HG03457 (cell line): ENCODE results near the gene EPS15.
"Not testable (repeated sequence)": the region's sequence is repeated elsewhere in the genome, so short reads cannot be mapped to it uniquely, and the experiment has no call there.

Experiments
- ATAC-seq: cut with Tn5 transposase; IDR thresholded peaks from one replicate; pipeline ENCODE4 v1.9.1; 2021; ENCODE audit warnings: moderate number of reproducible peaks; ENCODE audit not compliant: unreplicated experiment

The EPS15 gene

DNA sequence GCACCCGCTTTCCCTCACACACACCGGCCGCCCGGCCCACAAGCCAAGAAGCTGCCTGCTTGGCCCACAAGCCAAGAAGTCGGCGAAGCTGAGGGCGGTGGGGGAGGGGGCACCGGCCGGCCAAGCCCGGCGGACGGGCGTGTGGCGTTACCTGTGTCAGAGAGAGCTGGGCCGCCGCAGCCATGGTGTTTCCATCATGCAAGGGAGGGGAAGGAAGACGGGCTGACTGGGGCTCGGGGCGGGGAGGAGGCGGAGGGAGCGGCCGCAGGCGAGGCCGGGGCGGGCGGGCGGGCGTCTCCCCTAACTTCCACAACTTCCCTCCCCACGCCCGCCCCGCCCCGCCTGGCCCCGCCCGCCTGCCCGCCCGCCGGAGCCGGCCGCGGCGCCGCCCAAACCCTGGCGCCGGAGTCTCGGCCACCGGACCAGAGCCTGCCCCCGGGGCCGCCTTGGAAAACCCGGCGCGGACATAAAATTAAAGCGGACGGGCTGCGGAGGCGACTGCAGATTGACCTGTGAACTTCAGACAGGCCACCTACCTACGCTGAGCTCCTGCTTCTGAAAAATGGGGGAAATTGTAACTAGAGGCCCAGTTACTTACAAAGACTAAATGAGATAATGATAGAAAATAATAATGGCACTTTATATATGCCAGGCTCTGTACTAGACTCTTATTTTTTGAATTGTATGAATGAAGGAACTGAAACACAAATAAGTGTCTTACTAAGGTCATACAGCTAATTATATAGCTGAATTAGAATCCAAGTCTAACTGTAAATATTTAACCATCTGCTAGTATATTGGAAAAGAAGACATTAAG lies at the start of gene EPS15:
TSS of gene EPS15 (minus strand) at position 219 of the 817 bp plus-strand sequence. CDS start at position 184, 35 bp downstream.
- ATAC-seq: peak; percentile 45

DNA sequence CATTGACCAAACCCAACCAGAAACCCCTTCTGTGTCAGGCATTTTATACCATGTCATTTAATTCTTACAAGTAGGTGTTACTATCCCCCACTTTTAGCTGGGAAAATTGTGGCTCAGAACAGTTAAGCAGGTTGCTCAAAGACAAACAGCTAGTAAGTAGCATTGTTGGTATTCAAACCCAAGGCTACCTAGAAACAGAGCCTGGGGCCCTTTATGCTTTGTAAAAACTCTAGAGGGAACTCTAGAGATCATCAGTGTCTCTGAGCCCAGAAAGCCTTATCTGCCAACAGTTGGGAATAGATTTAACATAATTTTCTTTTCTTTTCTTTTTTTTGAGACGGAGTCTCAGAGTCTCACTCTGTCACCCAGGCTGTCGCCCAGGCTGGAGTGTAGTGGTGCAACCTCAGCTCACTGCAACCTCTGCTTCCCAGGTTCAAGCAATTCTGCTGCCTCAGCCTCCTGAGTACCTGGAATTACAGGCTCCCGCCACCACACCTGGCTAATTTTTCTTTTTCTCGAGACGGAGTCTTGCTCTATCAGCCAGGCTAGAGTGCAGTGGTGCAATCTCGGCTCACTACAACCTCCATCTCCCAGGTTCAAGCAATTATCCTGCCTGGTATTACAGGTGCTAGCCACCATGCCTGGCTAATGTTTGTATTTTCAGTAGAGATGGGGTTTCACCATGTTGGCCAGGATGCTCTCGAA lies 49.3 kb upstream of the EPS15 start:
- ATAC-seq: no peak

GRCh38 chr1:51567653-51568052 lies 48.6 kb upstream of the EPS15 start:
- no peak for ATAC-seq

- ATAC-seq: no peak
These were observed 47.2 kb upstream of the EPS15 start for GRCh38 chr1:51566260-51566659.

GRCh38 chr1:51565009-51565408 lies 45.9 kb upstream of the EPS15 start:
- ATAC-seq: no peak

DNA sequence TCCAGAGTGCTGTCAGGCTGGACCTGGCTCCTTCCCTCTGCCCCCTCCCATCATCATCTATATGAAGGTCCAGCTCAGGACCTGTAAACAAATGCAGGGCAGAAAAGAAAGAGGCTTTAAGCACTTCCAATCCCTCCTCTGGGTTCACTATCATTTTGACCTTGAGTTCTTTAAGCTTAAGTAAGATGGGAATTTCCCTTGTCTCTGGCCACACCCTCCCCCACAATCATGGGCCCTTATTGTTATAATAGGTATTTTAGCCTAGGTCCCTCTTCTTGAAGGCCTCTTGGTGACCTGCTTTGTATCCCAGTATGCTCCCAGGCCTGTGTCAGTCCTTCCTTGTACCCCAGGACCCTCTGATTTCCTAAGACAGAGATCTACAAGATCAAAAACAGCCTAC lies 45.1 kb upstream of the EPS15 start:
- no peak for ATAC-seq

DNA sequence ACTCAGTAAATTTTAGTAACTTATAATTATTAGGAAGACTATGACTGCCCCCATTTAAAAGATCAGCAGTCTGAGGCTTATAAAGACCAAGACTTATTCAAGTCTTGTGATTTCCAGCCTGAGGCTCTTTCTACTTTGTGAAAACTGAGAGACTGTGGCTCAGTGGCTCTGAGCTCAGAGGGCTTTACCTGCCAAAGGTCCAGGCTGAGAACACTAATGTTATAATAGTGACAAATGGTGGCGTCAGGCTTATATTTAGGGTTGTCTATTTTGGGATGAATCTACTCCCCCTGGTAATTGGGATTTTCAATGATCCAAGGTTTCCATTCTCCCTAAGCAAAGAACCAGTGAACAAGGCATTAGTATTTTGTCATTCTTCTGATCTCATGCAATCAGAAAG lies 42.6 kb upstream of the EPS15 start:
- ATAC-seq: no peak

GRCh38 chr1:51560895-51561294 lies 41.8 kb upstream of the EPS15 start:
- not testable (repeated sequence) for ATAC-seq

GRCh38 chr1:51560034-51560433 lies 41.0 kb upstream of the EPS15 start:
- no peak for ATAC-seq

- no peak for ATAC-seq
These were observed 40.4 kb upstream of the EPS15 start for GRCh38 chr1:51559501-51559900.

GRCh38 chr1:51559064-51559500 lies 40.0 kb upstream of the EPS15 start:
- ATAC-seq: no peak

- no peak for ATAC-seq
These were observed 39.4 kb upstream of the EPS15 start for GRCh38 chr1:51558375-51558924.

DNA sequence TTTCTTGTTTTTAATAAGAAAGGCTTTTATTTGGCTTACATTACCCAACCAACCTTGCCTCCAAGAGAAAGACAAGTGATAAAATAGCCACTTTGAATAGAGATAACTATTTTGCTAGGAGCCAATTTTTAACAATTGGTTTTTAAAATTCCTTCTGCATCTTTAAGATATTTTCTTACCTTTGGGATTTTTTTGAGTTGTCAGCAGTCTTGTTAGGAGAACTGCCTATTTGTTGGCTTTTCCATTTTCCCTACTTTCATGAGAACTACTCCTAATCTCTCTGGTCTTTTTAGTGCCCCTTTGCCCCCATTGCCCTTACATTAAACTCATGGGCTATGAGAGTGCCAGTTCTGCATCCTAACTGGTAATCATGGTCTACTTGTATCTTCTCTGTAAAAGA lies 38.1 kb upstream of the EPS15 start:
- ATAC-seq: no peak

GRCh38 chr1:51555866-51556619 lies 37.0 kb upstream of the EPS15 start:
- no peak for ATAC-seq

DNA sequence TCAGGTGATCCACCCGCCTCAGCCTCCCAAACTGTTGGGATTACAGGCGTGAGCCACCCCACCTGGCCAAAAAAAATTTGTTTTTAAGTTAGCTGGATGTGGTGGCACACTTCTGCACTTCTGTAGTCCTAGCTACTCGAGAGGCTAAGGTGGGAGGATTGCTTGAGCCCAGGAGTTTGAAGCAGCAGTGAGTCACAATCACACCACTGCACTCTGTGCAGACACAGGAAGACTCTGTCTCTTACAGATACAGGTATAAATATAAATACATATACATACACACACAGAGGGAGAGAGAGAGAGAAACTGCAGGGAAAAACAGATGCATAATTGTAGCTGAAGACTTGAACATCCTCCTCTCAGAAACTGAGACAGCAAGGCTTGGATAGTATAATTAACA lies 34.8 kb upstream of the EPS15 start:
- ATAC-seq: no peak

DNA sequence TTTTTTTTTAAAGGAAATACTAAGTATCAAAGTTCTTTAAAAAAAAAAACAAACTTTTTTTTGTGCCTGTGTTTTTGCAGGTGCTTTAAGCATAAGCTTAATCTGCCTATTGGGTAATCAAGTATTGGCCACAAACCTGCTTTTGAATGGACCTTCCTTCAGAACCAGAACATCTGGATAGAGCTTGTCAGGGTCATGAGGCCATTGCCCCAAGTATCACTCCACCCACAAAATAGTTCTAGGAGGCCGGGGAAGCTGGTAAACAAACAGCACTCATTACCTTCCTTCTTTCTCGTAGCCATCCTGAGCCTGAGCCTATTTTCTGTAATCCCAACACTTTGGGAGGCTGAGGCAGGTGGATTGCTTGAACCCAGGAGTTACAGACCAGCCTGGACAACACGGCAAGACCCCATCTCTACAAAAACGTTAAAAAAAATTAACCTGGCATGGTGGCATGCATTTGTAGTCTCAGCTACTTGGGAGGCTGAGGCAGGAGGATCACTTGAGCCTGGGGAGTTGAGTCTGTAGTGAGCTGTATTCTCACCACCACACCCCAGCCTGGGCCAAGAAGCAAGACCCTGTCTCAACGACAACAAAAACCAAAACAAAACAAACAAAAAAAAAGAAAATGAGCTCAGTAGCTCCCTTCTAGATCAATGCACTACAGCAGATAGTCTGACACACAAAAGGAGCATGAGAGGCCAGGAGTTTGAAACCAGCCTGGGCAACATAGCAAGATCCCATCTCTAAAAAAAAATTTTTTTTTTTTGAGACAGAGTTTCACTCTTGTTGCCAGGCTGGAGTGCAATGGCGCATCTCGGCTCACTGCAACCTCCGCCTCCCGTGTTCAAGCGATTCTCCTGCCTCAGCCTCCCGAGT lies 34.1 kb upstream of the EPS15 start:
- ATAC-seq: no peak

GRCh38 chr1:51551848-51552296 lies 32.8 kb upstream of the EPS15 start:
- no peak for ATAC-seq

GRCh38 chr1:51551081-51551480 lies 32.0 kb upstream of the EPS15 start:
- no peak for ATAC-seq

- ATAC-seq: no peak
These were observed 30.8 kb upstream of the EPS15 start for GRCh38 chr1:51549901-51550300.

GRCh38 chr1:51549016-51549619 lies 30.1 kb upstream of the EPS15 start:
- ATAC-seq: no peak
